Fibroblast of skin of right quadriceps (primary cell): ENCODE results near the gene ST6GALNAC2.
"Not testable (repeated sequence)": the region's sequence is repeated elsewhere in the genome, so short reads cannot be mapped to it uniquely, and the experiment has no call there.

Experiments
- DNase-seq: peaks from one replicate; pipeline ENCODE4 v3.0.0-alpha.2; 2013

The ST6GALNAC2 gene

DNA sequence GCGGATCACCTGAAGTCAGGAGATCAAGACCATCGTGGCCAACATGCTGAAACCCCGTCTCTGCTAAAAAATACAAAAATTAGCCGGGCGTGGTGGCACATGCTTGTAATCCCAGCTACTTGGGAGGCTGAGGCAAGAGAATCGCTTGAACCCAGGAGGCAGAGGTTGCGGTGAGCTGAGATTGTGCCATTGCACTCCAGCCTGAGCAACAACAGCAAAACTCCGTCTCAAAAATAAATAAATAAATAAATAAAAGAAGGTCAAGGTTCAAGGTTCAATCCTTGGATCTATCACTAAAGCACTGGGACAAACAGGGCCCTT lies 60.2 kb downstream of the ST6GALNAC2 start:
- not testable (repeated sequence) for DNase-seq

DNA sequence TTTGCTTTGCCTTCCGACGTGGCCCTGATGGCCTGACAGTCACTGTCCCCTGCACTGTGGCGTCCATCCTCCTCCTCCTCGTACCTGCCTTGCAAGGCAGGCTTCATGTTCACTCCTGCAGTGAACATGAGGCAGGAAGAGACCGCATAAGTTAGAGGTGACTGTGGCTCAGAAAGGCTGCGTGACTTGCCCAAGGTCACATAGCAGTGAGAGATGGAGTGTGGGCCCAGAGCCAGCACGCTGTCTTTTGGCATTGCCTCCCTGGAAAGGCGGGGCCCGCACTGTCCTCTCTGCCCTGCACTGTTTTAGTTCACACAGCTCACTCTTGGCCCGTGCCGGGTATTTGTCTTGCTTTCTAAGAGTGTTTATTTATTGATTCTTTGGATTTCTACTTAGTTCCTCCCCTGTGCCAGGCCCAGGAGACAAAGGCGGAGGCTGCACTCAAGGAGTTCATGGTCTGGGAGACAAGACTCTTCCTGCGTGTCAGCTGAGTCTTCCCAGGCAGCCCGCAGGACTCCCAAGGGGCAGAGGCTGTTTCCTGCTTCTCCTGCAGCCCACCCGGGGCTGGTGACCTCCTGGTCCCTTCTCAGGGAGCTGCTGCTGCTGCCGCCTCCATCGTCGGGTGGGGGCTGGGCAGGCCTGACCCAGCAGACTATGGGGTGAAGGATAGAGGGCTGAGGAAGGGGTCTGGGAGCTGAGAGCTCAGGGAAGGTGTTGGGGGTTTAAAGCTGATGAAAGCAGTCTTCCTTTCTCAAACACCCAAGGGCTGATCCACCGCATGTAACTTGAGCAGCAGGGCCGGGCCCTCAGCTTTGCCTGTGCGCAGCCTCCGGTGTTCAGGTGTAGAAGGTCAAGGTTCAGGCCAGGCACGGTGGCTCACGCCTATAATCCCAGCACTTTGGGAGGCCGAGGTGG lies 60.8 kb downstream of the ST6GALNAC2 start:
- DNase-seq: no peak

DNA sequence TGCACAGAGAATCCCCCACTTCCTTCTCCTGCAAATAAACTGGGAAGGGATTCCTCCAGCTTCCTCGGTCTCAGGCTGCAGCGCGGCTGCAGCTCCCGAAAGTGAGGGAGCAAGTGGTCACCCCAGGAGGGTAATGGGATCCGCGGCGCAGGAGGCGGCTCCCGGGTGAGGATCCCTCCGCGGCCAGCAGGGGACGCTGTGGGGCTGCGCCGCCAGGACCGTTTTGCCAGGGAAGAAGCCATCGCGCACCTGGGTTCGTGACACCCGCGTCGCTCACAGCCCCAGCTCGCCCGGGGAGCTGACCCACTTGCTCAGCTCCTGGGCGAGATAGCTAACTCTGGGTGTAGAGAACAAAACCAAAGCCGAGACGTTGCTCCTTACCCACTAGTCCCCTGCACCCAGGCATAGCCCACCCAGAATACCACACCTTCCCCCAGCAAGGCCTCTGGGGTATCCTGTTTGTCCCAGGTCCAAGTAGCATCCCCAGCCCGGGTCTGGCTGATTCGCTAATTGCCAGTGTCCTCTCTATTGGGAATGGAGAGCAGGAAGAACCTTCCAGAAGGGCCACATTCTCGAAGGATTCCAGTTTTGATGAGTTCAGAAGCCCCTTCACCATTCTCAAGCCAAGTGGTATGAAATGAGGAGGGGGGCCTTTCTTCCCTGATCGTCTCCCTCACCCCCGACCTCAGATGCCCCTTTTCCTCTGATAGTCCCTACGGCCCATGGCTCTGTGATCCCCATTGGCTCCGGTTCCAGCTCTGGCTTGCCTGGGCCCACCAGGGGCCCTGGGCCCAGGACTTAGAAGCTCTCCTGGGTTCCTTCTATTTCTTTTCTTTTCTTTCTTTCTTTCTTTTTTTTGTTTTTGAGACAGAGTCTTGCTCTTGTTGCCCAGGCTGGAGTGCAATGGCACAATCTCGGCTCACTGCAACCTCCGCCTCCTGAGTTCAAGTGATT lies 62.3 kb downstream of the ST6GALNAC2 start:
- DNase-seq: no peak

DNA sequence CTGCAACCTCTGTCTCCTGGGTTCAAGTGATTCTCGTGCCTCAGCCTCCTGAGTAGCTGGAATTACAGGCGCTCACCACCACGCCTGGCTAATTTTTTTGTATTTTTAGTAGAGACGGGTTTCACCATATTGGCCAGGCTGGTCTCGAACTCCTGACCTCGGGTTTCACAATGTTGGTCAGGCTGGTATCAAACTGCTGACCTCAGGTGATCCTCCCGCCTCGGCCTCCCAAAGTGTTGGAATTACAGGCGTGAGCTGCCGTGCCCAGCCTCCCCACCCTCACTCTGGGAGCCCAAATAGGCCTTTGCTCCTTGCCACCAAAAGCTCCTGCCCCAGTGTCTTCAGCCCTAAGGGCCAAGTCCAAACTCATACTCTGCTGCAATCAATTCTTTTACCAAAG lies 64.0 kb downstream of the ST6GALNAC2 start:
- not testable (repeated sequence) for DNase-seq

DNA sequence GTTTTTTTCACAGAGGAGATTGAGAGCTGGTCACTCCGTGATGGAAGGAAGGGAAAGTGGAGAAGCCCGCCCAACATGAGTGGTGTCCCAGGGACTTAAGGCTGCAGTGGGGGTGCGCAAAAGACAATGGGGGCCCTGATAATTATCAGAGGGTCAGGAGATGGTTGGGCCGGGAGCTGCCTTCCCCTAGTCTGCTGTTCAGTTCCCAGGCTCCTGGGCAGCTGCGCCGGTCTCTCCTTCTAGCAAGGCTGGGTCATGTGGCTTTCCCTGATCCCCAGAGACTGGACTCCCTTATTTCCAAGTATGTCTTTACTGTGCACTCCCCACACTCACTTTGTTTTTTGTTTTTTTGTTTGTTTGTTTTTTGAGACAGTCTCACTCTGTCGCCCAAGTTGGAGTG lies 64.4 kb downstream of the ST6GALNAC2 start:
- DNase-seq: no peak

DNA sequence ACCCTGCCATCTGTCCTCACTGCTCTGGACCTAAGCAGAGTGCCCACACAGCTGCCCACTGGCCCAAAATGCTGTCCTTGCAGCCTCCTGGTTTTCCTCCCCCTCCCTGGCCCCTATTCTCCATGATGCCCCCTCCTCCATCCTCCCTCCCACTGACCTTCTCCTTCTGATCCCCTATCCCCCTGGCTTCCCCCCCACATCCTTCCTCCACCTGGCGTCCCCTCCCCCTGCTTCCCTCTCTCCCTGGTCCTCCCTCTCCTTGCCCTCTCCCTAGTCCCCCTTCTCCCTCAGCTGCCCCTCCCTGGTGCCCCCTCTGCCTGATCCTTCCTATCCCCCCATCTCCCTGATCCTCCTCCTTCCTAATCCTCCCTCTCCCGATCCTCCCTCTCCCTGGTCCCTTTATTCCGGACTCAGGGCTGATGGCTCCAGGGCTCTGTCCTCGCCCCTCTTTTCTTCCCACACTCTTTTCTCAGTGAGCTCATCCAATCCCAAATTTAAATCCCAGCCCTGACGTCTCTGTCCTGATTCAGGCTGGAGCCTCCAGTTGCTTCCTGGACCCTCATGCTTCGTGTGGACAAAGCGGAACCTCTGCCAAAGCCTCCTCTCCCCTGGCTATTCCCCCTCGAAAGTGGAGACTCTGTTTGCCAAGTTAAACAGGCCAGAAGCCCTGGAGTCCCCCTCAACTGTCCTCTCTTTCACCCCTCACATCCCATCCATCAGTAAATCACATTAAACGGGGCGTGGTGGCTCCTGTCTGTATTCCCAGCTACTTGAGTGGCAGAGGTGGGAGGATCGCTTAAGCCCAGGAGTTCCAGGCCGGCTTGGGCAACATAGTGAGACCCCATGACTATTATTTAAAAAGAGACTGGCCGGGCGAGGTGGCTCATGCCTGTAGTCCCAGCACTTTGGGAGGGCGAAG lies 66.4 kb downstream of the ST6GALNAC2 start:
- no peak for DNase-seq

DNA sequence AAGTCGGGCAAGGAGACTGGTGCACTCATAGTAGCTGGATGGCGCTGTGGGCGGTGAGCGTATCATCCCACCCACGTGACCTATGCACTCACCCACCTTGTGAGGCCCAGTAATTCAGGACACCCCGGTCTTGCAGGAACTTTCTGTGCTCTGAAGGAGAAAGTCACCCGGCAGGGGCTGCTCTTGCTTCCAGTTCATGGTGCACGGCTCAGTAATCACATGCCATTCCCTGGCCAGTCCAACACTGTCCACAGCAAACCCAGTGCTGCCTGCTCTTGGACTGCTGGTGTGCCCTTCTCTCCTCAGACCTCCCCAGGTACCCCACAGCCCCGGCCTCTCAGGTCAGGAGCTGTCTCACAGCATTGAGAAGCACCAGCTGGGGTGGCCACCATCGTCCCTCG lies 68.0 kb downstream of the ST6GALNAC2 start:
- DNase-seq: no peak
